HG03095 (cell line): ENCODE measurements around the gene CRMP1.

ENCODE experiments used
- ATAC-seq: cut with Tn5 transposase; IDR thresholded peaks from one replicate; pipeline ENCODE4 v1.9.1; 2021; ENCODE audit warnings: moderate library complexity; ENCODE audit not compliant: unreplicated experiment

The CRMP1 gene

DNA sequence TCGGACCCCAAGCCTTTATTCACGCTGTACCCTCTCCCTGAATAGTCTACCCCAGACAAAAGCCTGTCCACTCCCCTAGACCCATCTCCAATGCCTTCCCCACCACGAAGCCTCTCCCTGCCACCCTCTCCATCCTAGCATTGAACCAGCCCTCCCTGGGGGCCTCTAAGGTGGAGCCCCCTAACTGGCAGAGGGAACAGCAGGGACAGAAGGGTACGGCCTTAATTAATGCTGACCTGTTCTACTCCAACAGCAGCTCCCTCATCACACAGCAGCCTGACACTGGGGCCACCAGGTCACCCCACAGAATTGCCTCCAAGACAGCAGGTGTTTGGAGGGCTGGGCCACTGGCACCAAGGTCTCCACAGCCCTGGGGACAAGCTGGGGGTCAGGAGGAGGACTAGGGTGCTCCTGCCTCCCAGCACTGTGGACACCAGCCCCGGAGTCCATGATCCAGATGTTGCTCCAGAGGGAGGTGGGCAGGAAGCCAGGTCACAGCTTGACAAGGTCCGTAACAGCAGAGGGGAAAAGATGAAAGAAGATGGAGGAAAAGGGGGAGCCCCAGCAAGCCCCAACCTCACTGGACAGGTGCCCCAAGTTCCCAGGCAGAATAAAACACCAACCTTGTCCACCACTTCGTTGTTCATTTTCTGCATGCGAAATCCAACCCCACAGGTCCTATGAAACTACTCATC lies 3.7 kb downstream of the CRMP1 start:
- ATAC-seq: no peak

DNA sequence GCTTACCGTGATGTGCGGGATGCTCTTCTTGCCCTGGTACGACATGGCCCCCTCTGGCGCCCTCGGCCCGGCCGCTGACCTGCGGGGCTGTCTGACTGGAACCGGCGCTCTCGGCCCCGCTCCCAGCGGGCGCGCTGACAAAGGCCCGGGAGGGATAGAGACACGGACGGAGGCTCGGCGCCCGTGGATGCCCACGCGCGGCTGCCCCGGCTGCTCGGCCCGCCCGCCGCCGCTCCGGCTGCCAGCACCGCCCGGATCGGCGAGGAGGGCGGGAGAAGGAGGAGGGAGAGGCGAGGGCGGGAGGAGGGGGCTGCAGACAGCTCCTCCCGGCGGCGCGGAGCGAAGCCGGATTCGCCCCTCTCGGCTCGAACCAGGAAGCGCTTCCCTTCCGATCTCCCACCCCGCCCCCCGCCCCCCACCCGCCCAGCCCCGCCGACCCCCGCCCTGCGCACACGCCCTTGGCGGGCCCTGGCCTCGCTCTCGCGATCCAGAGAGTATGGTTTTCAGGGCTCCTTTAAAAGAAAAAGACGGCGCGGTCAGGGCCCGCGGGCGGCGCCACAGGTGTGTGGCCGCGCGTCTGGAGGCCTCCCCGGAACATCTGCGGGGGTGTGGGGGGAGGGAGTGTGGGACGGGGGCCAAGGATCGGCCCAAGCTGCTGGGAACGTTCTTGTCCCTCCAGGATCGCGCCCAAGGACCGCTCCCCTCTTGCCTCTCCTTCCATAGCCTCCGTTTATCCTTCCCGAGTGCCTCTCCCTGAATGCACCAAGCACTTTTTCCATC lies 4.5 kb downstream of the CRMP1 start:
- no peak for ATAC-seq

DNA sequence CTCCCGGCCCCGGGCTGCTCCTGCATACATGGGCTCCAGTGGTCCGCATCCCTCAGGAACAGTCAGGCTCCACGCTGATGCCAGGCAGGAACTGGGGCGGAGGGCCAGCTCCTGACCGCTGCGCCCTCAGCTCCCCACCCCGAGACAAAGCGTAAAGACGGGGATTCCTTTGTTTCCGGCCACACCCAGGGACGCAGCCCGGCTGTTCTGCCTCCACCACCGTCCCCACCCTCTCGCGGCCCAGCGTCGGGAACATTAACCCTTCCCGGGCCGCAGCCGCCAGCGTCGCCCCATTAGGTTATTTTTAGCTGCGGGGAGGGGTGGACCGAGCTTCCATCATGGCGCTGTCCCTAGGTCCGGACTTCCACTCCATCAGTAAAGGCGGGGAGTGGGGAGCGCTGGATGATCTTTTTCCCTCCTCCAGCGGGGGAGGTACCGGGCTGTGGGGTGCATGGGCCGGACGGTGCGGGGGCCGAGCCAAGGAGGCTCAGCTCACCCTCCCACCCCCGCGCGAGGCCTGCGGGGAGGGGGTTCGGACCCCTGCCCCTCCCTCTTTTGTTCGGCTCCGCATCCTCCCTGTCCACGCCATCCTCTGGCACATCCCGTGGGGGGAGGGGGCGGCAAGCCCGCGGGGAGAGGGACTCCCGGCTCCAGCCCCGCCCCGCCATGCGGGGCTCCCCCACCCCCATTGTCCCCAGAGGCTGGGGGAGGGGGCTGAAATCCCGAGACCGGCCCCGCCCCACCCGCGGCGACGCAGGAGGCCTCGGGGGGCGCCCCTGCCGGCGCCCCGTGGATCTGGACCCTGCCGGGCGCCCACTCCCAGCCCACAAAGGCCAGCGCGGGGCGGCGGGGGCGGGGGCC lies 5.3 kb downstream of the CRMP1 start:
- ATAC-seq: no peak

DNA sequence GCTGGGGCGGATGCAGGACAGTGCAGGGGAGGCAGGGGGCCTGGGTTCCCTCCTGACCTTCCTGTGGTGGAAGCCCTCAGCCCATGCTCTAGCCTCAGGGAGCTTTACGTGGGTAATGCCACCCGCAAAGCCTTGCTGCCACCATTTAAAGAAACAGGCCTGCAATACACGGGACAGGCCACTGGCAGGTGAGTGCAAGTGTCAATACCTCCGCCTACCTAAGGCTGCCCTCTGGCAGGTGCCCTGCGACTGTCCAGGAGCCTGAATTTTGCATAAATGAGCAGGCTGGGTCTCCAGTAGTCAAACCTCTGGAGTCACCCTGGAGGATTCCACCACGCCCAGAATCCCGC lies 5.9 kb downstream of the CRMP1 start:
- no peak for ATAC-seq

DNA sequence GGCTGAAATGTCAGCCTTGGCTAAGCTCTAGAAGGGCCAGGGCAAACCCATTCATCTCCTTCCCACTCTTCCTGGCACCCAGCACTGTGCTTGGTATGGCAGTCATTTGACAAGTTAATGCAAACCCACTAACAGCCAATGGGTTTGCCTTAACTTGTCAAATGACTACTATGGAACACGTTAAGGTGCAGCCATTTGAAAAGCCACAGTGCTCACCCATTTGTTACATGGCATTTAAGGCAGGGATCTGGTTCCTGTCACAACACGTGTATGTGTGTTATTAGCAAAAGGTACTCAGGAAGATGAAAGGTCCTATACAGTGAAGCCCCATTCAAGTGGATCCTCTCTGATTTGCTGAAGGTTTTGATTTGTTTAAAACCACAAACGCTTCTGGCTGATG lies 7.2 kb downstream of the CRMP1 start:
- no peak for ATAC-seq

DNA sequence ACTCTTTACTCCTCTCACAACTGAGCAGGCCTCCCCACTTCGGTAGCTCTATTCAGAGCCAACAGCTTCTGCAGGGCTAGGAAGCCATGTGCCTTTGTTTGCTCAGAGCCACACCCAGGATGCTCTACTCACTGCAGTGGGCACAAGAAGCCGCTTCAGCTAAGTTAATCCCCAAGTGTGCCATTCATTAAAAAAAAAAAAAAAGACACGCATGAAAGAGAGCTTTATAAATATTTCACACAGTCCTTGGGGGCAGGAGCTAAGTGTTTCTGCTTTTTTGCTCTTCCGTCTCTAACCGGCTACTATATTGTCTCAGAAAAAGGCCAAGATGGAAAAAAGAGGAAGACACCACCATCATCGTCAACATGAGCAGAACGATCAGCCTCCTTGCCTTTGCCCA lies 8.1 kb downstream of the CRMP1 start:
- ATAC-seq: no peak

DNA sequence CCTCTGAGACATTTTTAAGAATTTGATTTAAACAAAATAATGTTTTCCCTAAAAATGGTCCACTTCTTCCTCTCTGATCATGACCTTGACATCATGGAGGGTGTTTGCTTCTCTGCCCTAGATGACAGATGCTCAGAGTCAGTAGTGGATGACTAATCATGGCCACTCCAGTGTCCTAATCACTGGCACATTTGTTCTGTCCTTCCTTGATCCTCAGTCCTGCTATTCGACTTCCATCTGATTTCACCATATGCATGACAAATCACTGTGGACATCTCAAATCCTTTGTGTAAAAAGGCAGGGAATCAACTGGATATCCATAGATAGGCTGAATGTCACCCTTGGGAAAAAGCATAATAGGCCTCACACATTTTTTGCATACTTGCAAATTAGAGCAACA lies 9.0 kb downstream of the CRMP1 start:
- no peak for ATAC-seq

DNA sequence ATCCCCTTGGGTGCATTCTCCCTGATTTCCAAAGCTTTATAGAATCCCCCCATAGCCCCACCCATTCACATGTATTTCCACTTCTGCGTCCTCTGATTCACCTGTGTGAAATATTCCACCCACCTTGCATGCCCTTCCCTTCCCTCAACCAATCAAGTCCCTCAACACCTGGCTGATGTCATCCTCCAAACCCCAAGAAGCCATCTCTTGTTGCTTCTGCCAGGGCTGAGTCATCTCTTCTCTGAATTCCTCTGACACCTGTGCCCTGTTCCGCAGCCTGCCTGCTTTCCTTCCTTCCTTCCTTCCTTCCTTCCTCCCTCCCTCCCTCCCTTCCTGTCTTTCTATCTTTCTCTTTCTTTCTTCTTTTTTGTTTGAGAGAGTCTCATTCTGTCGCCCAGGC lies 9.9 kb downstream of the CRMP1 start:
- no peak for ATAC-seq

DNA sequence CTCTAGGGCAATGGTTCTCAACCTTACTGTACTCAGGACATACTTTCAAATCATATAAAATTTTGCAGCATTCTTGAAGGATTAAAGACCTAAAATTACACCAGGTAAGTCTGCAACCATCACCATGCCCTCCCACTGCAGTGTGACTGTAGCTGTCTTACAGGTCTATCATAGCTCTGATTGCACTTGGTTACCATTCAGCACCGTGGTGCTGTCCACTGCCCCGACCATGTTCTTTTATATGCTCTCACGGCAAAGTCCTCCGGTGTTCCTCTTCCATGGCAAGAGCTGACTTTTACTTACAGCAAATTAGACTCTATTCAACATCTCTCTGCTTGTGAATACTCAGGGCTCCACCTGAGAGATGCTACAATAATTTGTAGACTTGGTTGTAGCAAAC lies 11.5 kb downstream of the CRMP1 start:
- ATAC-seq: no peak

DNA sequence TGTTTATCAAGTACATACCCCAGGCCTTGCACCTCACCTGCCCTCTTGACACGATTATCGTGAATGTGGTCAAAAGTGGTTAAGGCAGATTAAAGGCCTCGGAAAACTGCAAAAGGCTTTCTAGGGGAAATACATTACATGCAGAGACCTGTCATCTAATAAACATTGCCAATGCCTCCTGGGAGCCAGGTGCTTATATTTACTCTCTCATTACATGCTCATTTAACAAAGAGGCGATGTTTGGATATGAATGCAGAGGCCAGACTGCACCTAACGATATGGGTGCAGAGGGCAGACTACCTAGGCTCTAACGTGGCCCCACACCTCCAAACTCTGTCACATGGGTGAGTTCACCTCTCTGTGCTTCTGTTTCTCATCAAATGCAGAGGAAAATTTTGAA lies 14.5 kb downstream of the CRMP1 start:
- no peak for ATAC-seq

DNA sequence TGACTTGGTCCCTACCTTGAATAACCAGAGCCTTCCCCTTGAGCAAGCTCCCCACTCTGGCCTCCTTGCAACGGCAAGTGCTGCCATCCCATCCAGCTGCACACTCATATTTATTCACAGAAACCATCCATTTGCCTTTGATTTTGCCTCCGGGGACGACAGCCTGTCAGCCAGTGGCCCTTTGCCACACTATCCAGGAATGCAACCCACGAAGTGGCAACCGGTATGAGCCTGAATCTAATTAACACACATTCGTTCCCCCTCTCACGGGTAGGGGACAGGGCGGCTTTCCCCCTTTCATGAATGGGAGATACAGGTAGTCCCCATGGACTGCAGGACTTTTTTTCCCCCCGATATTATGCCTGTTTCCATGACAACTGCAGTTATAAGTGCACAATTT lies 15.5 kb downstream of the CRMP1 start:
- ATAC-seq: no peak

DNA sequence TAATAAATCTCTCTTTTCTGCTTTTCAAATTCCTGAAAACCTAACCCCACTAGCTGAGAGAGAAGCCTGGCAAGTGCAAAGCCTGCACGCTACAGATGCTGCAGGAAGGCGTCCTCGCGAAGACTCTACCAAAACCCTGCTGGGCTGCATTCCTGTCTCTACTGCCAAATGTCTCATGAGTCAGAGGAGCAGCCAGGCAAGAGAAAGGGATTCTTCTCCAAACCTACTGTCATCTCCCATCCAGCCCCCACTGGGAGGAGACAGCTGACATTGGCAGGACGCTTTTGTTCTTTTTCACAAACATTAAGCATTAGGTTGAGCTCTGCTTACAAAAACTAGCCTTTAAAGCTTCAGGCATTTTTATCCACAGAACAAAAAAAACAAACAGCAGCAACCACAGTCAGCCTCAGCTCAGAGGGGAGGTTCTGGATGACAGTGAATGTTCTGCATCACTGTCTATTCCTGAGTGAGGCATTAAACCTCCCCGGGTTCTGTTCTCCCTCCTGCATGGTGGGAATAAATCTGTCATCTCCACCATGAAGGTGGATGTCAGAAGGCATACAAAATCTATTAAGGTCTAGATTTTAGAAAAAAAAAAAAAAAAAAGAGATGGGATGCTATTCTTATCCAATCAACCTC lies 18.0 kb downstream of the CRMP1 start:
- no peak for ATAC-seq

DNA sequence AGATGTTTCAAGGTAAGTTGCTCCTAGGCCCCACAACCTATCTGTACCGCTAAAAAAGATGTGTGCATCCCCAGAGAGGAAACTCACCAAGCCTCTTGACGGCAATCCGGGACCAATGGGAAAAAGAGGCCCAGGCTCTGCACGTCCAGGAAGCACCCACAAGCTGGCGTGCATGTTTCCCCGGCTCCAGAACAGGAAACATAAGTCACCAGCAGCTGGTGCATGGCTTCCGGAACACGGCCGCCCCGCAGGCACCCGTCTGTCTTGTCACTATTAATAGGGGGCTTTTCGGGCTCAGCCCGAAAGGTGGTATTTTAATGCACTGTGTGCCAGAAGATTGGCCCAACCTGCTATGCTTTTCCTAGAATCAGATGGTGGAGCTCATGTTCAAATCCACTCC lies 22.2 kb downstream of the CRMP1 start:
- ATAC-seq: no peak

DNA sequence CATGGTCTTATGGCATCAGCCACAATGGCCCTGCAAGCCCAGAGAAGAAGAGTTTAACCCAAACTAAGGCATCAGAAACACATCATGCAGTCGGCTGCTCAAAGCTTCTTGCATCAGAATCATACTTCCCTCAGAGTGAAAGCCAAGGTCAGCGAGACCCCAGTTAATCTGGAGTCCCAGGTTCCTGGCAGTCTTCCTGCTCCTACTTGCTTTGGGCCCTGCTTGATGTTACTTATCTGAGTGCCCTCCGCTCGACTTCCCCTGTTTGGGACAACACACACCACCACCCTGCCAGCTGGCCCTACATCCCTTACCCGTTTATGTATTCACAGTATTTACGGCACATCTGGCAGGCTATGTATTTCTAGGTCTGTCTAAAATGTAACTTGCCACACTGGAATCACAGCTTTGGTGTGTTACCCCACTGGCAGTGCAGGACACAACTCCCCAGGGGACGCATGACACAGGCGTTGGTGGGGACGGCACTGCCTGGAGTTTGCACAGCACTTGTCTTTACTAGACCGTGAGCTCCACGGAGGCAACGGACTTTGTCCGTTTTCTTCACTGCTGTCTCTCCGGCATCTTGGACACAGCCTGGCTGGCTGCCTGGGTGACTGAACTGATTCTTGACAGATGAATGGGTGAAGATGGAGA lies 22.8 kb downstream of the CRMP1 start:
- ATAC-seq: no peak

DNA sequence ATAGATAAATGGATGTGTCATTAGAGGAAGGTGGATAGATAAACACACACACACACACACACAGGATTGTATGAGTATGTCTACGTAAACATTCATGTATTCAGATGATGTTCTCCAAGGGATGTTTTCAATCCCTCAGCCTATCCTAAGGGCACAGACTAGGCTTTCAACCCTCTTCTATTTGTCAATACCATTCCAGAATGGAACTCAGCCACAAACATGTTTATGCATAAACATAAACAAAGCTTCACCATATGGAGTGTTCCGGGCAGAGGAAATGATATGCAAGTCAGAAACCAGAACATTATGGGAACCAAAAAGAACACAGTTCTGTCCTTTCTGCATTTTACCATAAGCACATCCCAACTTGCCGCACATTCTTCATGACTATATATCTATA lies 25.0 kb downstream of the CRMP1 start:
- no peak for ATAC-seq

DNA sequence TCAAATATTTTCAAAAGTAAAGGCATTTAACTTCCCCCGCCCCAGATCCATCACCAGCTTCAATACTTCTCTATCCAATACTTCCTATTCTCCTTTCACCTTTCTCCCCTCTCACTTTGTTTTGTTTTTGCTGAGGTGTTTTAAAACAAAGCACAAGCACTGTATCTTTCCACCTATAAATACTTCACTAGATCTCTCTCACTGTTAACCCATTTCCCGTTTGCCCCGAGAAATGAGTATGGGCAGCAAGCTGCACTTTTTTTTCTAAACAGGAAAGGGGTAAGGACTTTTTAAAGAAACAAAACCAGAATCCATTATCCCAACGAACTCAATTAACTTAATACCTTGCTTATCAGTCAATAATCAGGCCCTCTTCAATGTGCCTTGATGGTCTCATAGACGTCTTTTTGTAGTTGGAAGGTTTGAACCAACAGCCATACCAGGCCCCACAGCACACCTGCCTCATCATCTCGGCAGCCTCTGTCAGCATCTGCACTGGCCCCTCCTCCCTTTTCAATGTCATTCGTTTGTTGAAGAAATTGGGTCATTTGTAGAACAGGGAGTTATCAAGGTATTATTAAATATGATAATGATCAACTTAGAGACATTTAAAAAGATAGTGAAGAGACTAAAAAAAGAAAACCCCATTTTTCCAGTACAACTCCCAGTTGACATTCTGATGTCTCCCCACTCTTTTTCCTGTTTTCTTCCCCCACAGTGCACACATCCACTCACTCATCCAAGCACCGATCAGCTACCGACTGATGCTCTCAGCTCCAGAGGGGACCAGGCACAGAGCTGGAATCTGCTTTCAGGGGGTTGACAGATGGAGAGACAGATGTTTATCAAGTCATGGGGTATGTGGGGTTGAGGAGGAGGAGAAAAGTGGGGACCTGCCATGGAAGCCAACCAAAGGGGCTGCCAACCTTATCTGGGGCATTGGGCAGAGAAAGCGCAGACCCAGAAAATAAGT lies 25.8 kb downstream of the CRMP1 start:
- no peak for ATAC-seq

DNA sequence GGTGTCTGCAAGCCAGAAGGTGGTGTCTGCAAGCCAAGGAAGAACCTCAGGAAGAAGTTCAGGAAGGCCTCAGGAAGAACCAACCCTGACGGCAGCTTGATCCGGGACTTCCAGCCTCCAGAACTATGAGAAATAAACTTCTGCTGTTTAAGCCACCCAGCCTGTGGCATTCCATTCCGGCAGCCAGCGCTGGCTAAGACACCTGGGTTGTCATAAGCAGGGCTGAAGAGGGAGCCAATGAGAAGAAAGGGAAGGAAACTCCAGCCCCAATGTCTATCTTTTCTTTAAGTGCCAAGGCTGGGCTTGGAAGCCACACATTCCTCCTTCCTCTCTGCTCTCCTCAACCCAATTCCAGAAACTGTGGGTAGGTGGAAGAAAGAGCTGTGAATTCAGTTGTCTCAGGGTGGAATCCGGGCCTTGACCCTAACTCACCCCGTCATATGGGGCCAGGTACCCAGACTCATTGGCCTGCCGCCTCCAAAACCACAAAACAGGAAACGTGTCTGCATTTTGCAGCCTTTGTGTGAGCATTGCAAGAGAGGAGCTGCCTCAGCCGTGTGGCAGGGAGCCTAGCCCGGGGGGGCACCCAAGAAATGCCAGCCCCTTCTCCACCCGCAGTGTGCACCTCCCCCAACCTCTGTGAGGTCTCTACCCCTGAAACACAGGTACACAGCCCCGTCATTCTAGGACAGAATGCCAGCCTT lies 26.8 kb downstream of the CRMP1 start:
- no peak for ATAC-seq

DNA sequence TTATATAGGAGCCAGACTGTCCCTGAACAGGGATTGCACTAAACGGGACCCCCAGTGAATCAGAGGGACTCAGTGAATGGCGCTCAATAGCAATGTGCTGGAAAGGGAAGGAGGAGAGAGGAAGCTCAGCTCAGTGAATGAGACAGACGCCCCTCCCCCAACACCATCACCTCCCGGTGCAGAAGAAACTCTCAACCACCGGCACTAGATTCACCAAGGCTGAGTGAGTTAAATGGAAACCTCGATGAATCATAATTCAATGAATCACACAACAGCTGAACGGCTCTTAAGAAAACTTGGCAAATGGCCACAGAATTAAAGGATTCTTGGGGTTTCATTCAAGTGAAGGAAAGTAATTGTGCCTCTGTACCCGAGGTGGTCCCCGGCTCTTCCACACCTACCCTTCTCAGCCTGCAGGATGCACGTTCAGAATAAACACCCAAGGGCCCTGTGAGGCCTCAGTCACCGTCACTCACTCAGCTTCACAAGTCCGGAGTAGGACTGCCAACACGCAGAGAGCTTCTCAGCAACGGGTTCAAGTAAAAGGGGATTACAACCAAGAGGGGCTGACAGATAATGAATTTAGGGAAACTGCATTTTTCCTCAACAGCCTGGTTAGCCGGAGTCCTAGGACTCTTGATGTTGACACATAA lies 29.3 kb downstream of the CRMP1 start:
- no peak for ATAC-seq
